SW 1271 (cell line): ENCODE data around the gene ANKH.

Source experiments
- DNase-seq, 2 experiments: peaks; one replicate each; lab custom pipeline; 2025; lab: John Stamatoyannopoulos, UW

The ANKH gene

DNA sequence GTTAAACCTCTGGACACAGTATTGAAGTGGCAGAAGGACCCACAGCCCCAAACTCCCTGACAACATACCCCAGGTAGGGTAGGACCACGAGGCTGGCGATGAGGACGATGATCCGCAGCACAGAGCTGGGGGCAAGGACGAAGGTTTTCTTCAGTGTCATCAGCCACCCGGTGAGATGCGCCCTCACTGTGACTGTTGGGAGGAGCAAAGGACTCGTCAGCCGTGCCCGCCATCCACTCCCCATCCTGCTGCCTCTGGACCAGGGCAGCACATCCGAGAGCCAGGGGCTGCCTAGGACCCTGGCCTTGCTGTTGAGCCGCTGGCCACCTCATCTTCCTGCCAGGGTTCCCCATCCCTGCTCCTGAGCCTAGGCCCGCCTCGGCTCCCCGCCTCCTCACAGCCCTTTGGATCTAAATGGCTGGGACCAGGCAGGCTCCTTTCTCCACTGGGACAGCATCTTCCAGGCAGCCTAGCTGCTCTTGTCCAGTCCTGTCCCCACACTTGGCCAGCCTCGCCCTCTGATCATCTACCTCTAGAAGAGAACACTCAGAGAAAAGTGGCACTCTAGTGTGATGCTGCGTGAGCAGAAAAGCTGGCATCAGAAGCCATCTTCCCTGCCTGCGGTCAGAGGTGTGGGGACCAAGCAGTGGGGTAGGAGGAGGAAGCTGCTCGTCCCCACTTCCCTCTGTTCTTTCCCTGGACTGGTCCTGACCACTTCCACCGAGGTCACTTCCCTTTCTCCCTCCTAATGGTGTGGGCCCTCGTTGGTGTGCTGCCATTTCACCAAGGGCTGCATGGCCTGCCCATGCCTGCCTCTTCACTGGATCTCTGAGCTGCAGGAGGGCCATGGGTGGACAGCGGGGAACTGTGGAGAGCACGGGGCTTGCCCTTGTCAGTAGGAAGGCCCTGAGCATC is 157.8 kb downstream of the ANKH start:
- no peak for DNase-seq

DNA sequence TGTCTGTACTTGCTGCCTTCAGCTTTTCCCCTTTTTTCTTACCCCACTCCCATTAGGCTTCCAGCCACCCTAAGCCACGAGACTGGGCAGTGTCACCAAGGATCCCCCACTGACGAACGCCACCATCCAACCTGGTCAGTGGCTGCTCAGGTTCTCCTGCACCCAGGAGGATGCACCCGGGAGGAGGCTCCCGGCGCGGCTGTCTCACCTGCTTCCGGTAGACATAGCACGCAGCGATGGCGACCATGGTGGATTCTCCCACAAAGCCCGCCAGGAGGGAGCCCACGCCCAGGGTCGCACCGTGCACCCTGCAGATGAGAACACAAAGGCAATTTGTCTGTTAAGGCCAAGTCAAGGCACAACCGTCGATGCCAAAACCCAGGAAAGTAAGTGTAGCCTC is 158.9 kb downstream of the ANKH start:
- no peak for DNase-seq

DNA sequence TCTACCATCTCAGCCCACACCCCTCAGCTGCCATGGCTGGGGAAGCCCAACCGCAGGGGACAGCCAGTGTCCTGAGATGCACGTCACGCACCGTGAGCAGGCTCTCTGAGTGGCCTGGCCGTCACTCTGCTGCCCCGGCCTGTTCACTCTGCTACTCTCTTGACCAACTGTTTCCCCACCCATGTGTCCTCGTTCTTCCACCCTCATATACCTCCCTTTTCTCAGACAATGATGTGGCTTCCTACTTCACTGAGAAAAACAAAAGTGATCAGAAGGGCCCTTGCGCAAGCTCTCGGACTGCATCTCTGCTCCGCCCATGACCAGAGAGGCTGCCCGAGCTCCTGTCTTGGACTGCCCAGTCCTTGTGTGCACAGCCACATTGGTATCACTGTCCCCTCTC is 159.4 kb downstream of the ANKH start:
- no peak for DNase-seq

DNA sequence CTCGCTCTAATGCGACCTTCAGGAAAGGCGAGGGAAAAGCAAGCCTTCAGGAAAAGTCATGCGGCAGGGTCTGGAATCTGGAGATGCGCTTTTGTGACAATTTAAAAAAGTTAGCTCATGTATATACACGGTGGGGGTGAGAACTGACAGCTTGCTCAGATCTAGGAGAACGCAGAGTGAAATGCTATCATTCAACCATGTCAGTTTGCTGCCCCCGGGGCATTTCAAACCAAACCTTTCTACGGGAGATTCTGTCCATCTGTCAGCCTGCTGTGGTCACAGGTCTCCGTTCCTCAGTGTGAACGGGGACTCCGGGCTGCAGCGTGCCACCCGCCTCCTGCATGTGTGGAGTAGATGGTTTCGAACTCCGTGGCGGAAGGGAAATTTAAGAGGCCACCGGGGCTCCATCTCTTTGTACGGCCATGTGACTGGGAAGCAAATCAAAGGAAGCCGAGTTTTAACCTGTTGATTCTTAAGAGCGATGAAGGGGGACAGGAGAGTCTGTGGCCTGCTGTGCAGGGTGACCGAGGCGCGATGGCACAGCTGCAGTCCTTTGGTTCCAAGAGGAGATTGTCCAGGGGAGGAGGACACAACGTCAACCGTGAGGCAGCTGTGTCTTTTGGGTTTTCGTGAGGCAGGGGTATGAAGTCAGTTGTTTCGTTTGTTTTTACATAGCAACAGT is 161.1 kb downstream of the ANKH start:
- DNase-seq, result no peak

DNA sequence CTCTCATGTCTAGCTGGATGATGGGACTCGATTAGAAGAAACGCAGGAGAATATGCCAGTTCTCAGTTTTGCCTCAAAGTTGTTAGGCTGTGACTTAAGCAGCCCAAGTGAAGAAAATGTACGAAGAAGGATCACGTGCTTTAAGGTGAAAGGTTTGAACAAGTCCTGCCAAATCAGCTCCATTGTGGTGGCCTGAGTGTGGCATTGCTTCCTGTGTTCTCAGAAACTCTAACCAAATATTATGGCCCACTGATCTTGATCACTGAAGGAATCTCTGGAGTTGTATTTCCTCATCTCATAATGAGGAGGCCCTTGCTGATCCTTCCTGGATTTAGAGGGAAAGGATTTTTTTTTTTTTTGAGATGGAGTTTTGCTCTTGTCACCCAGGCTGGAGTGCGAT is 163.0 kb downstream of the ANKH start:
- no peak for DNase-seq

DNA sequence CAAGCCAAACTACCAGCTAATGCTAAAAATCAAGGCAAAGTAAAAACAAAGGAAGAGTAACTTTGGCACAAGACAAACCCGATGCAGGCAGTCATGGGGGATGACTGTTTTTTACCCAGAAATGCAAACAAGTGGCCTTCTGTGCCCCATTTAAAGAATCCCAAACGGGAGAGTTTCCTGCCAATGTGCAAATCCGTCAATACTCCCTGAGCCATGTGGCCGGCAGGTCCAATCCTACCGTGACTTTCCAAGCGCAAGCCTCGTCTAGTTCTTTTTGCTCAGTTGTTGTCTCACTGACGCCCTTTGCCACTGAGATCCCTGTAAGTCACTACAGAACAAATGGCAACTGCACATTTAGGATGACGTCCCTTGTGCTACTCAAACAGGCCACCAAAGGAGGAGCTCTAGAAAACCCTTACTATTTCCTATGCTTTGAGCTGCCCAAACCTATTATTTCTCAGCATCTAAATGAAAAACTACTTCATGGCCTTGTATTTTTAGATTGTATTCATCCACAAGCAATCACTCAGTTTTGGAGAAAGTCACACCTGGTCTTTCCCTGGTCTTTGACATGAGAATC is 163.7 kb downstream of the ANKH start:
- DNase-seq, result no peak

DNA sequence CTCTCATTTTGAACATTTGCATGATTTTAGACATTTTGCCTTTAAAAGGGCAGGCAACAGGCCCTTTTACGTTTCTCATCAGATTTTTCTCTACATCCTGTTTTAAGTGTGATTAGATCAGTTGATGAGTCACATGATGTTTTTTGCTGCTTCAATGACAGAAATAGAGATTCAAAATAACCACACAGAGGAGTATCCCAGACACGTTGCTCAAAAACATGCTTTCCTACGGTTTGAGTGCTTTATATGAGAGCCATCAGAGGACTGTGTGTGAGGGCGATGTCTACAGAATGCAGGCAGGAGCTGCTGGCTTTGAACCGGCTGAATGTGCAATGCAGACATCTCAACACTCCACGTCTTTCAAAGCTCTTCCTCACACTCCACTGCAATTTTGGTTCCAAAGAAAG is 165.0 kb downstream of the ANKH start:
- DNase-seq, result no peak

DNA sequence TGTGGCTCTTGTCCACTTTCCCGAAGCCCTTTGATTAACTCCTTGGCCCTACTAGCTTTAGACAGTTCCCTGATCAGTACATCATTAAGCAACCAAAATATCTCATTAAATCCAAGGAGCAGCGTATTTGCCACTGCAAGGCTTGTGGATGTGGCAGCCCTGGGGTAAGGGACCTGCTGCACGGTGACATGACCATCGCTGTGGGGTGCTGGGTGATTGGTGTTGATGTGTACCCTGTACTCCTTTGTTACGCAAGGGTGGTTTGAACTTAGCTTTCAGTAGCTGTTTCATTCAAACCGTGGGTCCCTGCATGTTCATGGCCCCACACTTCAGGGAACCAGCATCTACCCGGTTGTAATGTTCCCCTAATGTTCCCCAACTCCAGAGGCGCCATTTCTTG is 166.0 kb downstream of the ANKH start:
- no peak for DNase-seq

DNA sequence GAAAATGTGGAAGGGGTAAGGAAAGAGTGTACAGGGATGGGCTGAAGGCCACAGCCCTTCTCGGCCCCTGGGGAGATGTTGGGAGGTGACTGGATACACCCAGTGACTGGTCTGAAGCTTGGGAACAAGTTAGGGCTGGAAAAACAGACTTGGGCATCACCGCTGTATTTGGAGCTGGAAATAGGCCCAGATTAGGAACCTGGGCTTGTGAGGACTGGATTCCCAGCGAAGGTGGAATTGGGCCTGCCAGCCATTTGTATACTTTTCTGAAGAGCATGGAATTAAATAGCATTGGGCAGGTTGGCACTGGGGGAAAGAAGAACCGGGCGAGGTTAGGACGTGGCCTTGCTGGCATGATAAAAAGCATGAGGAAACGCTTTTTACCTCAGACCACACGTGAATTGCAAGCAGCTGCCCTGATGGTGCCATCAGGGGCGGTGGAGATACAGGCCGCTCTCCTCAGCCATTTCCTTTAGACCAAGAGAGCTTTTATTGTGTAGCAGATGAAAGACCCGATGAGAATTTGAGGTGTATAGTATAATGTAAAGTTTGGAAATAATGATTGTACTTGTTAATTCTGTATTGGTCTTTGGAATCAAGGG is 169.2 kb downstream of the ANKH start:
- no peak for DNase-seq

DNA sequence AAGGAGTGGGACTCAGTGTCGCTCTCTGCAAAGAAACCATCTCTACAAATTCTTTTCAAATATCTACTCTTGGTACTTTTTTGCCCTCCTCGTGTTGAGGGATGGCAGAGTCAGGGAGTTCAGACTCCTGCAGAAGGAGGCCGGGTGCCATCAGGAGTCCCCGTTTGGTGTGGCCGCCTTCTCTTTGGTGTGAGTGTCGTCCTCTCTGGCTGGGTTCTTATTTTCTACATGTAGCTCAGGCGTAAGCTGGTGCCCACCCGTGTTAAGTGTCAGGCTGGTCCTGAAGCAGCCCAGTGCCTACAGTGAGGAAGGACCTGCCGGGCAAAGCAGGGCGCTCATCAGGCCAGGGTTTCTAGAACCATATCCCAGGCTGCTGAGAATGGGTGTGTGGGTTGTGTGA is 170.0 kb downstream of the ANKH start:
- no peak for DNase-seq

DNA sequence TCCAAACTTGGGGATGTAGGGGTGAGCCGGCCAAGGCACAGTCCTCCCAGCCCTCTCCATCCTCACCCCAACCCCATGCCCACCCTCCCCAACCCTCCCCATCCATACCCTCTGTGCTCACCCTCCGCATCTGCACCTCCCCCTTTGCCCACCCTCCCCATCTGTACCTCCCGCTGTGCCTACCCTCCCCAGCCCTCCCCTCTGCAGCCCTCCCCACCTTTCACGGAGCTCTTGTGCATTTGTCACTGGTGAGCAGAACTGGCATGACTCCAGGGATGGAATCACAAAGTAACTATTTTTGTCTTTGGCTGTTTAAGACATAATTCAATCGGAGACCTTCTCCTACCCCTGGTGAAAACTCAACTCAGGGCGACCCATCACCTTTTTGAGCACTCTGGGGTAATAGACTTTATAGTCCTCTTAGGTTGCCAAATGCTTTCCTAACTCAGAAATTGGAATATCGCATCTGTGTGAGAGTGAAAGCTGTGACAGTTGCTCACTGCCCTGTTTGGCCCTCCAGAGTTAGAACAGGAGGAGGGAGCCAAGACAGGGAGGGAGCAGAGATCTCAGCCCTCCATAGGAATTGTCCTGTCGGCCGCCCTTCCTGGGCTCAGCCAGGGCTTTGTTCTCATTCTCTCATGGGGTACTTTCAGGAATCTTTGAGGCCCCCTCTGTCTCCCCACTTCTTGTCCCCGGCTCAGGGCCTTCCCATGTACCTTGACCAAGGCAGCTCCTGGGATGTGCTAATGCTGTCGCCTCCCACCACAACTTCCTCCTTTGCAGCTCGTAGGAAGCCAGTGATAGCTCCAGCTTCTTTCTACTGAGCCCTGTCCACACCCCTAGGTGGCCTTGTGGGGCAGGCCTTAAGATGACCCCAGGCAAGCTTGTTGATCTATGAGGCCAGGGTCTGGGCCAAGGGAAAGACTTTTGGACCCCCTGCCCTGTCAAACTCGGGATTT is 170.8 kb downstream of the ANKH start:
- no peak for DNase-seq

DNA sequence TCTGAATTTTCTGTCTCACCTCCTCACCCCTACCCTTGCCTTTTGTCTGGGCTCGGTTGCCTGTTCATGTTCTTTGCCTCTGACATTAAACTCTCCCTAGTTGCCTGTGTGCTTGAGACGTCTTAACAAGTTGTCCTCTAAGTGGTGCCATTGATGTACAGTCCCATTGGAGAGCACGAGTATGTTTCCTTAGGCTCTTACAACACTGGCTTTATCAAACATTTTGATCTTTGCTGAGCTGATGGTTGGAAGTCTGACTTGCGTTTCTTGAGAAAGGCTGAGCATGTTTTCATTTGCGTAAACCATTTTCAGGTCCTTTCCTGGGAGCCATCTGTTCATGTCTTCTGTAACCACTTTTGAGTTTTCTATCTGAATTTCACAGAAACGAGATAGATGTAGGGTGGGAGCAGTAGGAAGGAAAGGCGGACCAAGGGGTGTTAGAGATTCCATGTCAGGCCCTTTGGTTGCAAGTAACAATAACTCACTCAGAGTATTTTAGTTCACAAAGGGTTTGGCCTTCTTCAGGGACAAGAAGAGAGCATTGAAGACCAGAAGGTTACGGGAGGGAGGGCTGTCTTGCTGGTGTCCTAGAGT is 171.7 kb downstream of the ANKH start:
- no peak for DNase-seq

DNA sequence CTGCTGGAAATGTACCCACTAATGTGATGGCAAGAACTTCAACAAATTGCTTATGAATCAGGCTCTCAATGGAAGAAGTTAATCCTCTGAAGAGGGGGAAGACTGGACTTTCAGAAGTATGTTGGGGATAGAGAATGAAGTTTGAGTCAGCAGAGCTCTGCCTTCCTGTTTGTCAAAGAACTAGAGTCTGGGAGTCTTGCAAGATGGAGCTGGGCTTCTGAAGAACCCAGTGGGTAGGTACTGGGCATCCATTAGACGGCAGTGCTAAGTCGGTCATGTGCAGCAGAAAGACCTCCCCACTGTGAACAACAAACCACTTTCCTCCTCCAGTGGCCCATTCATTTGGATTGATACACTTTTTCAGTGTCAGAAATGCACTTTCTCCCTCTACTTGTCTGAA is 172.4 kb downstream of the ANKH start:
- DNase-seq, result no peak

DNA sequence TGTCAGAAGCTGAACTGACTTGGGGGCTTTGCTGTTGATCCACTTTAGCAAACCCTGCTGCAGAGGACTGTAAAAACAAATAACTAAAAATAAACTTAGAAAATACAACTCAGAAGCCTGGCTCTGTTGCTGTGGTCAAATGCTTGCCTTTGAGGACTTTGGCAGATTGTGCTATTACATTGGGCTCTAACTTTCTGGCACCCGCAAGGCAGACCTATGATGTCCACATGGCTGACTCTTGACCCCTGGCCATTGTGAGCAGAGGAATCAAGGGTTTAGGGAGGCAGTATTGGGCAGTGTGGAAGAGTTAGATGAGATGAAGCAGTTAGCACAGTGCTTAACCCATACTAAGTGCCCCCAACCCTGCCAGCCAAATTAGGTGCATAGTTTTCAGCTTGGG is 173.1 kb downstream of the ANKH start:
- DNase-seq, result no peak

DNA sequence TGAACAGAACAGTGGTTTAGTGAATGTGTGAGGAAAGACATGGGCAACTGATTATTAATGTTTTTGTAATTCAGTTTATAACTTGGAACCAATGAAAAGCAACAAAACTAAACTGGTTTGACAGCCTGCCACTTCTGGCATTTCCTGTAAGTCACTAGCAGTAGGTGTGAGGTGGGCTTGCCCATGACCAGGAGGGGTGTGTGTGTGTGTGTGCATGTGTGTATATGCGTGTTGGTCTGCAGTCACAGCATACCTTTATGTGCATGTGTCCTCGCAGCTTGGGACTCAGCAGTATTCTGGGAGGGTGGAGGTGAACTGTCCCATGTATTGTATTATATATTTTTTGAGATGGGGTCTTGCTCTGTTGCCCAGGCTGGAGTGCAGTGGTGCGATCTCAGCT is 174.7 kb downstream of the ANKH start:
- no peak for DNase-seq

DNA sequence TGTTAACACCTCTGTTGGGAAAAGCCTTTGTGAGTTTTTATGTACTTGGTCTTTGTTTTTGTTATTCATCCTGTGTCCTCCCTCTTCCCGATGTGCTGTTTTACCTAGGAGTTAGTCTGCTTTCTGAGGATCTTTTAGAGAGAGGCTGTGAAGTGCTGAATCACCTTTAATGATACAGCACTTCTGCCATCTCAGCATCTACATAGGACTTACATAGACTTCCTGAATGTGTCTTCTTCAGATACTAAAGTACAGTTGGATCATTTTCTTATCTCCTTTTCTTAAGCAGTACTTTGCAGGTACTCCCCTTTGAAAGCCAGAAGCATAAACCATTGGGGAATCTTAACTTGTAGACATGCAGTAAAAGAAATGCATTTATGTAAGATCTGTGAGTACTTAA is 175.5 kb downstream of the ANKH start:
- no peak for DNase-seq

DNA sequence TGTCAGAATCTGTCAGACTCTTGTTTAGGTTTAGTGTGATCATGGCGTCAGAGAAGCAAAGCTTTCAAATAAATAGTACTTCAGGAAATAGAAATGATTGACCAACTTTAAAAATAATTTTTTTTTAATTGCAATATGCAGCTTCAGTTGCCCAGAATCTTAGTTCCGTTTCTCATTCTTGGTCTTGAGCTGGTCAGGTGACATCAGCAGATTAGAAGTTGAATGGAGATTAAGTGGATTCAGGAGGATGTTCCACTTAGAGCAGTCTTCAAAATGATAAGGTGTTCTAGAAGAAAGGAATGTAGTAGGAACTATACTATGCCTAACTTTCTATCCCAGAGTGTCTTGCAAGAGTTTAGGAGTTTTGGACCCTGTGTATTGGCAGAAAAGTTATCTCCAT is 176.4 kb downstream of the ANKH start:
- DNase-seq, result no peak

DNA sequence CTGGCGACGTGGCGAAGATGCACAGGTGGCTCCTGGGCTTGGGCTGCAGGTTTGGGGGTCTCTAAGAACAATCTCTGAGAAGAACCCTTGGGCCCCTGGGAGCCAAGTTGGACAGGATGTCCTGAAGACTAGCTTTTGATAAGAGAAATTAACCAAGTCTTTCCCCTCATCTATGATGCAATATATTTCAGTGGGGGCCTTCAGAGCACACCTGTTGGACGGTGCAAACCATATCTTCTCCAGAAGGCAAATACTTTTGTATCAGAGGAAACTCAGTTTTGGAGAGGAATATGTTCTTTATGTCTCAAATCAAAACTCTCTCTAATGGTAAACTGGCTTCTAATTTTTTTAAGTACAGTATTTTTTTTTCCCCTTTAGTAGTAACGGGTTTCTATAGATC is 178.5 kb downstream of the ANKH start:
- no peak for DNase-seq

DNA sequence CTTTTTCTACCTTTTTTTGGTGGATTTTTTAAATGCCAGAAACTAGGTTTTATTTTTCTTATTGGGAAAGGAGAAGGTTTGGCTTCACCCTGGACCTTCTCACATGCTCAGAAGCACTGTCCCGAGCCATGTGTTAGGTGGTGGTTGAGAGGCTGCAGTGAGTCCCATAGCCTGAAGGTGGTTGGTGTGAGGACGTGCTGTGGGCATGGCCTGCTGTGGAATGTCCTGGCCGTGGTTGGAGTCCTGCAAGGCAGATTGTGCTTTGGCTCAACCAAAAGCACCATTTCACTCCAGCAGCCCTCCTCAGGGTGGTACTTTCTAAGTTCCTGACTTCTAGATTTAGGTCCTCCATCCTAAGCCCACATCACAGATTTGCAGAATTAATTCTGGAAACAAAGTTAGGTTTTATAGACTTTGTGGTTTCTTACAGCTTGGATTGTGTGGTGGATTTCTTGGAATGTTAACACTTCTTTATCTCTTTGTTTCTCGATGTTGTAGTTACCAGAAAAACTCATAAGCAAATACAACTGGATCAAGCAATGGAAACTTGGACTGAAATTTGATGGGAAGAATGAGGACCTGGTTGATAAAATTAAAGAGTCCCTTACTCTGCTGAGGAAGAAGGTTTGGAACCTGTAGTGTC is 184.4 kb downstream of the ANKH start:
- no peak for DNase-seq

DNA sequence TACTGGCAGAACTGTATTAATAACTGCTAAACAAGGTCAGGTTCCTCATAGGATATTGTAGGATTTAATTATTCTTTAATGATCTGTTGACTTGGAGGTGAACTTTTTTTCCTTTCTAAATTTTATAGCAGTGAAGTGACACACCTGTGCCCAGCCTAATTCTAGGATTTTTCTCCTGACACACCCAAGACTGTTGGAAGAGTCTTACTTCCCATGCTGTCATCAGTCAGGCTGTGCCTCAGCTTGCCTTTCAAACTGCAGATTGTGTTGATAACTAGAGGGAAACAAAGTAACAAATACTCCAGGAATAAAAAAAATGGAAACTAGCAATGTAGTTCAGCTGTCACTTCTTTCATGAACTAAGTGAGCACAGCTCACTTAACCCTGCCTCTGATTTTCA is 185.1 kb downstream of the ANKH start:
- DNase-seq, result no peak

DNA sequence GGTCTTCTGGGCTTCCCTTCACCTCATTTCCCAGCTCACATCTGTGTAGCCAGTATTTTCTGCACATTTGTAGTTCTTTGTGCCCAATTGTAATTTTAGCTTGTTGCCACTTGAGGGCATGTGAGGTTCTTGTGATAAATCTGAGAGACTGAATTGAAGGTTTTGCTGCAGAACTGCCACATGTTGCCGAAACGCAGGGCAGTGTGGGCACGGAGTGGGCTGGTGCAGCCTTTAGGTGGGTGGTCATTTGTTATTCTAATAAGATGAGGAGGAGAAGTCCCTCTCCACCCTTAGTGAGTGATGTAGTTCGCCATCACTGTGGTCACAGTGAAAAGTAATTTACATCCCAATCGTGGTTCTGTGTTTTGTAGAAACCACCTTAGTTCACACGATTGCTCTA is 185.8 kb downstream of the ANKH start:
- DNase-seq, result peak; percentile 52 to 75
